T-helper 17 cell (primary cell): ENCODE results near the gene CD37. TPM values are rescaled to one million over a fixed set of nuclear protein-coding genes. Genes with fewer than 3 reads are reported as not detected.
A peak's percentile ranks its signal among the peaks of the same experiment; 100 is the strongest.

Experiments
- ATAC-seq: fragments of 150-1000 bp; cut with Tn5 transposase; 2 replicates; pipeline ENCODE4 v1.10.0; 2021; ENCODE audit warnings: mild to moderate bottlenecking, moderate library complexity
- DNase-seq, 3 donors: peaks; one replicate each; pipeline versions ENCODE4 v3.0.0 to v3.0.0-alpha.2; 2020 to 2021
- H3K9me3 ChIP-seq: one replicate; pipeline ENCODE4 v1.7.0; 2013; ENCODE audit warnings: low read length, mild to moderate bottlenecking; ENCODE audit not compliant: control insufficient read depth, poor library complexity, severe bottlenecking
- H3K27ac Mint-ChIP-seq: one replicate; pipeline ENCODE4 v1.8.0; 2022; ENCODE audit warnings: mild to moderate bottlenecking, moderate library complexity, mixed read lengths
- H3K27me3 Mint-ChIP-seq: one replicate; pipeline ENCODE4 v1.8.0; 2022; ENCODE audit warnings: mixed read lengths
- H3K36me3 Mint-ChIP-seq: one replicate; pipeline ENCODE4 v1.8.0; 2022; ENCODE audit warnings: low read depth, mixed read lengths
- H3K4me1 Mint-ChIP-seq: one replicate; pipeline ENCODE4 v1.8.0; 2022; ENCODE audit warnings: mild to moderate bottlenecking, mixed read lengths
- H3K4me3 Mint-ChIP-seq: one replicate; pipeline ENCODE4 v1.8.0; 2022; ENCODE audit warnings: mild to moderate bottlenecking, moderate library complexity, mixed read lengths
- total RNA-seq, 4 donors: library from RNA in 2 of 4; stranded (reverse) in 2 of 4; gene quantifications; one replicate each; pipeline ENCODE4 v1.2.3 and lab custom pipeline; 2022 to 2026

CD37 gene
- total RNA-seq, 2 donors from 2014 or later = 288 to 373 TPM

GRCh38 chr19:49344505-49345423, 9.6 kb downstream of the CD37 start:
- ATAC-seq (no peak), DNase-seq (no peak)
- Mint-ChIP-seq H3K4me1 (peaks cover 14% of the 10 kb centered on the region), H3K27me3 (no peaks in the 10 kb centered on the region), H3K27ac (peak overlapping the region; percentile 89), H3K36me3 (peaks cover 6% of the 10 kb centered on the region), H3K4me3 (no peak overlapping the region)
- no peaks in the 10 kb centered on the region for H3K9me3 ChIP-seq

GRCh38 chr19:49347191-49347590, 12.0 kb downstream of the CD37 start:
- H3K27me3 Mint-ChIP-seq = peaks cover 9% of the 10 kb centered on the region
- H3K4me1 Mint-ChIP-seq = peaks cover 8% of the 10 kb centered on the region
- H3K36me3 Mint-ChIP-seq = peaks cover 3% of the 10 kb centered on the region
- no peak overlapping the region for H3K4me3 Mint-ChIP-seq
- H3K9me3 ChIP-seq = no peaks in the 10 kb centered on the region
- DNase-seq (no peak), ATAC-seq (no peak)
- no peak overlapping the region for H3K27ac Mint-ChIP-seq

DNA sequence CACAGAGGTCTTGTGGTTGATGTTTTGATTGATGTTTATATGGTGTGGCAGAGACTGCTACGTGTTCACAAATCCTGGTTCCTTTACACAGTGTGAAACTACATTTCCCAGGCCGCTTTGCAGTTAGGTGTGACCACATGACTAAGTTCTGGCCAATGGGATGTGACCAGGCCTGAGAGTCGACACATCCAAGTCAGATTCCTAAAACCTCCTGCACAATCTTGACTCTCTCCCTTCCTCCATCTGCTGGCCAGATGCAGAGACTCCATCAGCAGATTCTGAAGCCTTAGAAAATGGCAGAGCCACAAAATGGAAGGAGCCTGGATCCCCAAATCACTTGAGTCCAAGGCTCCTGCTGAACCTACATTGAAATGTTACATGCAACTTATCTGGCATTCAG, 12.6 kb downstream of the CD37 start:
- ATAC-seq = peak; percentile 58
- DNase-seq = no peak

DNA sequence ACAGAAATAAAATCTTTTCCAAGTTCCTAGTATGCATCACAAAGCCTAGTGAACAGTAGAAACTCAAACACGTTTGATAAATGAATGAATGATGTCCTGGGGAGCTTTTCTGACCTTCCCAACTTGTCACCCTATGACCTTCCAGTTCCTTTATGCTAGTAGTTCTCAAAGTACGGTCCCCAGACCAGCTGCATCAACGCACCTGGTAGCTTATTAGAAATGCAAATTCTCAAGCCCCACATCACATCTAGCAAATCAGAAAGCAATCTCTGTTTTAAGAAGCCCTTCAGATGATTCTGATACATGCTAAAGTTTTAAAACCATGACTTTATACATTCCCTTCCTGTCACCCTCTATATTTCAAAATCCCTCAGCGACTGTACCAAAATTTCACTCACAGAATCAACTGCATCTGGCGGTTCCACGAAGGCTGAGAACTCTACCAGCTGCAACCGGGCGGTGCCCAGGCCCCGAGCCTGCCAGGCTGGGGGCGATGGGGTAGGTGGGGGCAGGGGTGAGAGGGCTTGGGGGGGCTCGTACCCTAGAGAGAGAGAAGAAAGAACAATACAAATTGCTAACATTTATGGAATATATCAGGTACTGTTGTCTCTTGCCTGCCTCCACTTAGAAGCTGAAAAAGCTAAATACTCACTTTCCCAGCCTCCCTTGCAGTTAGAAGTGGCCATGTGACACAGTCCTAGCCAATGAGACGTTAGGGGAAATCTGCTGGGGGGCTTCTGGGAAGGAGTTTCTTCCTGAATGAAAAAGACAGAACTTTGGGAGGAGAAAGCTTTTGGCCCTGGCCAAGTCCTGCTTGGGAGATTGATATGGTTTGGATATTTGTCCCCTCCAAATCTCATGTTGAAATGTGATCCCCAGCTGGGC, 13.3 kb downstream of the CD37 start:
- DNase-seq = no peak
- no peak overlapping the region for H3K4me3 Mint-ChIP-seq
- H3K27me3 Mint-ChIP-seq = peaks cover 13% of the 10 kb centered on the region
- H3K36me3 Mint-ChIP-seq = no peaks in the 10 kb centered on the region
- no peak for ATAC-seq
- H3K9me3 ChIP-seq = no peaks in the 10 kb centered on the region
- peaks cover 6% of the 10 kb centered on the region for H3K4me1 Mint-ChIP-seq
- H3K27ac Mint-ChIP-seq = no peak overlapping the region

More for the DNA sequence above, 12.6 kb downstream of the CD37 start:
- Mint-ChIP-seq H3K4me1 (peaks cover 5% of the 10 kb centered on the region), H3K27ac (no peak overlapping the region), H3K36me3 (peaks cover under 1% of the 10 kb centered on the region), H3K27me3 (peaks cover 9% of the 10 kb centered on the region), H3K4me3 (no peak overlapping the region)
- H3K9me3 ChIP-seq = no peaks in the 10 kb centered on the region

DNA sequence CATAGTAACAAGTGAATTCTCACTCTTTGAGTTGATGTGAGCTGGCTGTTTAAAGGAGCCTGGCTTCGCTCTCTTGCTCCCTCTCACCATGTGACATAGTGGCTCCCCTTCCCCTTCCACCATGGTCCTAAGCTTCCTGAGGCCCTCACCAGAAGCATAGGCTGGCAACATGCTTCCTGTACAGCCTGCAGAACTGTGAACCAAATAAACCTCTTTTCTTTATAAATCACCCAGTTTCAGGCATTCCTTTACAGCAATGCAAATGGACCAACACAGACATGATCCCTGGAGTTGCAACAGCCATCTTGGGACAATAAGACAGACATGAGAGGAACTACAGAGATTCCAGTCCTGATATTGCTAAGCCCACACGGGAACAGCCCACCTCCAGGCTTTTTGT, 14.4 kb downstream of the CD37 start:
- Mint-ChIP-seq H3K27ac (no peak overlapping the region), H3K27me3 (peaks cover 21% of the 10 kb centered on the region), H3K4me1 (peaks cover 6% of the 10 kb centered on the region), H3K36me3 (no peaks in the 10 kb centered on the region), H3K4me3 (no peak overlapping the region)
- ATAC-seq (no peak), DNase-seq (no peak)
- H3K9me3 ChIP-seq = no peaks in the 10 kb centered on the region

DNA sequence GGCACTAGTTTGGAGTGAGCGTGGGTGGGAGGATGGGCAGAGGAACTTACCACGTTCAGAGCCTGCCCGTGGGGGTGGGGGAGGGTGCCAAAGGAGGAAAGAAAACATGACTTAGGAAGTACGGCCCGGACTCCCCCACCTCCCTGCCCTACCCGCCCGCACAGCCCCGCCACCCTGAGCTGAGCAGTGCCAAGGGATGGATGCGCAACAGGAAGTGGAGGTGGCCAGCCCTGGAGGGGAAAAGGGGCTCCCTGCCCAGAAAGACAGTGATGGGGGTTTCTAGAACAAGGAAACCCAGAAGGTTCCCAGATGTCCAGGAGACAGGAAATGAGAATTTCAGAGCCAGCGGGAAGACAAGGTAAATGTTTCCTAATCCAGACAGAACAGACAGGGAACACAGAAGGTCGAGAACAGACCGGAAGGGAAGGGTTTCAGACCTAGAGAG, 20.7 kb downstream of the CD37 start:
- Mint-ChIP-seq H3K4me3 (no peak overlapping the region), H3K36me3 (peaks cover 2% of the 10 kb centered on the region), H3K27me3 (peaks cover 29% of the 10 kb centered on the region), H3K4me1 (peaks cover 23% of the 10 kb centered on the region), H3K27ac (no peak overlapping the region)
- no peaks in the 10 kb centered on the region for H3K9me3 ChIP-seq
- no peak for ATAC-seq
- DNase-seq = no peak

GRCh38 chr19:49356382-49356781, 21.2 kb downstream of the CD37 start:
- Mint-ChIP-seq H3K36me3 (peaks cover 2% of the 10 kb centered on the region), H3K27me3 (peaks cover 24% of the 10 kb centered on the region), H3K4me1 (peaks cover 27% of the 10 kb centered on the region), H3K27ac (no peak overlapping the region), H3K4me3 (peak overlapping the region; percentile 39)
- no peak for DNase-seq
- no peak for ATAC-seq
- H3K9me3 ChIP-seq = no peaks in the 10 kb centered on the region

GRCh38 chr19:49357186-49357585, 22.0 kb downstream of the CD37 start:
- no peaks in the 10 kb centered on the region for H3K9me3 ChIP-seq
- ATAC-seq (no peak), DNase-seq (no peak)
- peaks cover 32% of the 10 kb centered on the region for H3K4me1 Mint-ChIP-seq
- peaks cover 2% of the 10 kb centered on the region for H3K36me3 Mint-ChIP-seq
- peak overlapping the region; percentile 27 for H3K27ac Mint-ChIP-seq
- H3K4me3 Mint-ChIP-seq = peak overlapping the region; percentile 41
- H3K27me3 Mint-ChIP-seq = peaks cover 23% of the 10 kb centered on the region

DNA sequence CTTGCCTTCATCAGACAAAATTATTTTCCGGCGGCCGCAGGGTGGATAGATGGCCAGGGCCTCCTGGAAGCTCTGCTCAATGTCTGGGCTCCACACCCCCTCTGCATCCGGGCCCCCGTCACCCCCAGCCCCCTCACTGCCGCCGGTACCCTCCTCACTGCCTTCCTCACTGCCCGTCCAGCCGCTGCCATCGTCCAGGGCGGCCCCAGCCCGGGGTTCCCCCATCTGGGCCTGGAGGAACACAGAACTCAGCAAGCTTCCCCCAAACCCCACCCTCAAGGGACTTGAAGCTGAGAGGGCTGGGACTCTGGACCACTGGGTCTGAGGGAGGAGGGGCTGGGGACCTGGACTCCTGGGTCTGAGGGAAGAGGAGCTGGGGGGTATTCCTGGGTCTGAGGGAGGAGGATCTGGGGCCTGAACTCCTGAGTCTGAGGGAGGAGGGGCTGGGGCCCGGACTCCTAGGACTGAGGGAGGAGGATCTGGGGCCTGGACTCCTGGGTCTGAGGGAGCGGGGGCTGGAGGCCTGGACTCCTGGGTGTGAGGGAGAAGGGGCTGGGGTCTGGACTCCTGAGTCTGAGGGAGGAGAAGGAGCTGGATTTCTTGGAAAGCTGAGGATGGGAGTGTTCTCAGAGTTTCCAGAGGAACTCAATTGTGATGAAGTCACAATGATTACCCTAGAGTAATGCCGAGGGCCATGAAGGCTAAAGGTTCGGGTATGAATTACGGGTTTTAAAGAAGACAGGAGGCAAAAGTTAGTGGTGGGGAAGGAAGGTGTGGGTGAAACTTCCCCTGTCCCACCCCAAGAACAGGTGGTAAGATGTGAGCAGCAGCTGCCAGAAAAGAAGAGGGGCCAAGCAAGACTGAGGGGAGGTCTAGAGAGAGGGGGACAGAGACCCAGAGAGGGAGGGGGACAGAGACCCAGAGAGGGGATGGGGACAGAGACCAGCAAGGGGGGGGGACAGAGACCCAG, 24.9 kb downstream of the CD37 start:
- no peak overlapping the region for H3K27ac Mint-ChIP-seq
- no peaks in the 10 kb centered on the region for H3K9me3 ChIP-seq
- peaks cover 5% of the 10 kb centered on the region for H3K36me3 Mint-ChIP-seq
- H3K4me3 Mint-ChIP-seq = peak overlapping the region; percentile 25
- no peak for ATAC-seq
- H3K4me1 Mint-ChIP-seq = peaks cover 32% of the 10 kb centered on the region
- H3K27me3 Mint-ChIP-seq = peaks cover 7% of the 10 kb centered on the region
- DNase-seq = no peak

DNA sequence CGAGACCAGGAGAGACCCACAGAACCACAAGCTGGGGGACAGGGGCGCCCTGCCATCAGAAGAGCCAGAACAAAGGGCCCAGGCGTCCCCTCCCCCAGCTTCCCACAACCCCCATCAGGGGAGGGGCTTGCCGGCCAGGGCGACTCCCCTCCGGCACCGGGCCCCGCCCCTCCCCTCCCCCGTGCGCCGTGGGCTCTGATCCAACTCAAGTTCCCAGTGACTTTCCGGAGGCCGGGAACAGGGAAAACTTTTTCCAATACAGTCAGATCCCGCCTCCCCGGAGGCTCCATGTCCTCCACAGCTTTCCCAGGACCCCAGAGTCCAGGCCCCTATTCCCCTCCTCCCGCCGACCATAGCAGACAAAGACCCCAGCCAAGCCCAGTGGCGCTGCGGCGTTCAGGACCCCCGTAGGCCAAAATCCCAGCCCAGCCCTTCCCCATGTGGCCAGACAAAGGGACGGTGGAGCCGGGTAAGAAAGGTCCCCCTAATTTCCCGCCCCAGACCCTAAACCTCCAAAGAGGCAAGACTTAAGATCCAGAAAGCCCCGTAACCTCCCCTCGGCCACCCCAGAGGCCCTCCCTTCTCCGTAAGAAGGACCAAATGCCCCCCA, 26.3 kb downstream of the CD37 start:
- Mint-ChIP-seq H3K27ac (no peak overlapping the region), H3K4me1 (peaks cover 22% of the 10 kb centered on the region), H3K36me3 (peaks cover 6% of the 10 kb centered on the region), H3K4me3 (no peak overlapping the region), H3K27me3 (no peaks in the 10 kb centered on the region)
- no peak for DNase-seq
- ATAC-seq = no peak
- H3K9me3 ChIP-seq = no peaks in the 10 kb centered on the region

DNA sequence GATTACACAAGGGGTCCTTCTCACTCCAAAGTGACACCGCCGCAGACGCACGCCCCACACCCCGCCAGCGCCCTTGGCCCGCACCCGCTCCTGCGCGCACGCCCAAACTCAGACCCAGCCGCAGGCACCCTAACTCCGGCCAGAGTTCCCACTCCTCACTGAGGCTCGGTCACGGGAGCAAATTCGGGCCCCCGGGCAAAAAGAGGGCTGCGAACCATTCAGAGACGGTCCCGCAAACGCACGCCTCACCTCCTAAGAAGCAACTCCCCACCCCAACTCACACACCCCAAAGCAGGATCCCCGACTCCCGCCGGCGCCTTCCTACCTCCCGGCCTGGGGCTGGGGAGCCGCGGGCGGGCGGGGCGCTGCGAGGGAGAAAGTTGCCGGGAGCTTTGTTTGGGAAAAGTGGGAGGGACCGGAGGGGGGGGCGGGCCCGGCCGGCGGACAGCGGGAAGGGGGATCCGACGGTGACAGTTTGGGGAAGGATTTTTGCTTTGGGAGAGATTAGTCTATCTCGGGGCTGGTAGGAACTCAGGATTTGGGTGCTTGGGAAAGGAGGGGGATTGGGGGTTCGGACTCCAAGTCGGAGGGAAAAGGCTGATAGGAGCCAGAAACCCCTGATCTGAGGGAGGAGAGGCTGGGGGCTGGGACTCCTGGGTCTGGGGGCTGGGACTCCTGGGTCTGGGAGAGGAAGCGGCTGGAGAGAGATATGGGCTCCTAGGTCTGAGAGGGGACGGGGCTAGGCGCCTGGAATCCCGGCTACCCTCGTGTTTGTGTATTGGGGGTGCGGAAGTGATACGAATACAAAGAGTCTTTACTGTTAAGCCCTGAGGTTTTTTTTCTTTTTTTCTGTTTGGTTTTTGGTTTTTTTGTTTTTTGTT, 27.1 kb downstream of the CD37 start, which contains the start of gene TEAD2:
TEAD2 (minus strand) TSS at position 369 of the 881 bp plus-strand sequence. CDS start 2,341 bp downstream, outside the sequence.
- no peaks in the 10 kb centered on the region for H3K9me3 ChIP-seq
- H3K4me3 Mint-ChIP-seq = no peak within 1 kb of the TSS
- H3K36me3 Mint-ChIP-seq = peaks cover 6% of the 10 kb centered on the region
- peaks cover 20% of the 10 kb centered on the region for H3K4me1 Mint-ChIP-seq
- DNase-seq (no peak), ATAC-seq (no peak)
- H3K27me3 Mint-ChIP-seq = no peaks in the 10 kb centered on the region
- H3K27ac Mint-ChIP-seq = no peak within 1 kb of the TSS
